Anterior cingulate cortex (tissue), 58 donors: ENCODE data around the gene PALM2AKAP2.
A peak's percentile ranks its signal among the peaks of the same experiment; 100 is the strongest.

ENCODE experiments used
- DNase-seq, 58 donors: peaks; one replicate each; lab custom pipeline; 2025; lab: John Stamatoyannopoulos, UW

Gene PALM2AKAP2

GRCh38 chr9:109771087-109771486 lies 8.9 kb upstream of the PALM2AKAP2 start:
- DNase-seq = no peak

- peak in 12 of 58 donors; percentile 1 to 33 (median 8) for DNase-seq
These were observed 8.0 kb upstream of the PALM2AKAP2 start for GRCh38 chr9:109771796-109772531.

GRCh38 chr9:109775516-109775915 lies 4.5 kb upstream of the PALM2AKAP2 start:
- DNase-seq = no peak

GRCh38 chr9:109776391-109776790 lies 3.6 kb upstream of the PALM2AKAP2 start:
- DNase-seq = no peak

- DNase-seq = peak in 1 of 58 donors; percentile 13
These were observed 545 bp downstream of the PALM2AKAP2 start for GRCh38 chr9:109780453-109781033.

GRCh38 chr9:109781086-109781485 lies 1.1 kb downstream of the PALM2AKAP2 start:
- no peak for DNase-seq

- DNase-seq = peak in 1 of 58 donors; percentile 21
These were observed 1.7 kb downstream of the PALM2AKAP2 start for GRCh38 chr9:109781541-109782197.

GRCh38 chr9:109787735-109788134 lies 7.7 kb downstream of the PALM2AKAP2 start:
- no peak for DNase-seq

- DNase-seq = no peak
These were observed 9.6 kb downstream of the PALM2AKAP2 start for GRCh38 chr9:109789556-109789955.

- DNase-seq = no peak
These were observed 10.0 kb downstream of the PALM2AKAP2 start for GRCh38 chr9:109789971-109790370.

- DNase-seq = no peak
These were observed 11.1 kb downstream of the PALM2AKAP2 start for GRCh38 chr9:109791003-109791677.

GRCh38 chr9:109791747-109792146 lies 11.7 kb downstream of the PALM2AKAP2 start:
- DNase-seq = no peak

GRCh38 chr9:109792951-109793546 lies 13.1 kb downstream of the PALM2AKAP2 start:
- DNase-seq = no peak

- DNase-seq = no peak
These were observed 13.9 kb downstream of the PALM2AKAP2 start for GRCh38 chr9:109793921-109794320.

GRCh38 chr9:109794361-109795012 lies 14.5 kb downstream of the PALM2AKAP2 start:
- DNase-seq = no peak

- no peak for DNase-seq
These were observed 15.6 kb downstream of the PALM2AKAP2 start for GRCh38 chr9:109795613-109796012.

GRCh38 chr9:109796078-109796477 lies 16.1 kb downstream of the PALM2AKAP2 start:
- no peak for DNase-seq

- no peak for DNase-seq
These were observed 17.0 kb downstream of the PALM2AKAP2 start for GRCh38 chr9:109797006-109797405.

- DNase-seq = no peak
These were observed 17.5 kb downstream of the PALM2AKAP2 start for GRCh38 chr9:109797509-109797908.

- DNase-seq = no peak
These were observed 19.1 kb downstream of the PALM2AKAP2 start for GRCh38 chr9:109799141-109799540.
